K562 (cell line): ENCODE results near the gene TMEM123. TPM values are rescaled to one million over a fixed set of nuclear protein-coding genes. Genes with fewer than 3 reads are reported as not detected.

Experiments used
- DPF2 ChIP-seq: fragments of 450-650 bp; IDR thresholded peaks from 2 replicates; pipeline ENCODE4 v1.6.1; 2016
- EP300 ChIP-seq: IDR thresholded peaks from 2 replicates; pipeline ENCODE4 v1.6.1; 2012; ENCODE audit warnings: low read length, improper control_type of control experiment
- ETV1 ChIP-seq: fragments of 450-650 bp; conservative IDR thresholded peaks from 2 replicates; pipeline ENCODE4 v1.6.1; 2016; ENCODE audit warnings: missing genetic modification characterization, control low read depth, low read depth, missing compliant biosample characterization
- FOXJ2 ChIP-seq: fragments of 200-800 bp; sonication (Bioruptor generic); IDR thresholded peaks from 2 replicates; pipeline ENCODE4 v1.6.1; 2016; ENCODE audit warnings: missing genetic modification characterization, missing compliant biosample characterization
- GABPA ChIP-seq: fragments of 200-800 bp; sonication (Bioruptor generic); conservative IDR thresholded peaks from 2 replicates; pipeline ENCODE4 v1.6.1; 2016; ENCODE audit warnings: low read depth, missing genetic modification characterization, missing compliant biosample characterization
- IFI16 ChIP-seq: fragments of 250-450 bp; sonication (Bioruptor Pico); IDR thresholded peaks from 2 replicates; pipeline ENCODE4 v2.1.2; 2022; ENCODE audit warnings: mild to moderate bottlenecking, inconsistent platforms
- JUND ChIP-seq, 2 experiments: IDR thresholded peaks; 2 replicates in 1 of 2; 3 replicates in 1 of 2; pipeline ENCODE4 v1.6.1; 2011; ENCODE audit warnings: borderline replicate concordance in 2 of 2, low read depth in 2 of 2, low read length in 2 of 2, improper control_type of control experiment in 1 of 2, missing biosample characterization in 1 of 2, missing genetic modification characterization in 1 of 2, missing genetic modification reagents in 1 of 2
- KHSRP ChIP-seq: fragments of 450-650 bp; IDR thresholded peaks from 2 replicates; pipeline ENCODE4 v1.6.1; 2017
- MAZ ChIP-seq, 2 experiments: fragments of 450-650 bp in 1 of 2; sonication (generic) in 1 of 2; formaldehyde crosslinking; IDR thresholded peaks in 1 of 2; conservative IDR thresholded peaks in 1 of 2; 2 replicates each; pipeline versions ENCODE4 v1.4.0 to v1.5.0; 2020; ENCODE audit warnings: mild to moderate bottlenecking in 1 of 2, missing genetic modification reagents in 1 of 2
- MTA3 ChIP-seq: fragments of 450-650 bp; formaldehyde crosslinking; IDR thresholded peaks from 2 replicates; pipeline ENCODE4 v1.6.1; 2017; ENCODE audit warnings: mild to moderate bottlenecking, borderline replicate concordance
- MYC ChIP-seq, 2 experiments: fragments of 250-450 bp in 1 of 2; sonication (Bioruptor Pico) in 1 of 2; IDR thresholded peaks; 2 replicates each; pipeline versions ENCODE4 v1.5.1 to v1.6.1; 2012 to 2021; ENCODE audit warnings: low read depth in 2 of 2, borderline replicate concordance in 1 of 2, improper control_type of control experiment in 1 of 2, low read length in 1 of 2, mild to moderate bottlenecking in 1 of 2, moderate library complexity in 1 of 2
- NFE2L1 ChIP-seq: fragments of 450-650 bp; IDR thresholded peaks from 2 replicates; pipeline ENCODE4 v1.6.1; 2016; ENCODE audit warnings: missing genetic modification characterization, low read depth, mild to moderate bottlenecking, missing compliant biosample characterization, moderate library complexity, borderline replicate concordance
- NONO ChIP-seq, 2 experiments: fragments of 200-400 bp in 1 of 2; fragments of 450-650 bp in 1 of 2; formaldehyde crosslinking in 1 of 2; IDR thresholded peaks; 2 replicates each; pipeline ENCODE4 v1.6.1; 2017; ENCODE audit warnings: low read depth in 2 of 2, mild to moderate bottlenecking in 2 of 2, moderate library complexity in 2 of 2, low read length in 1 of 2
- RHOXF2B ChIP-seq: fragments of 250-450 bp; sonication (Bioruptor Pico); conservative IDR thresholded peaks from 2 replicates; pipeline ENCODE4 v1.5.1; 2021
- SMAD1 ChIP-seq: fragments of 150-350 bp; IDR thresholded peaks from 2 replicates; pipeline ENCODE4 v1.6.1; 2014; ENCODE audit warnings: low read length, low read depth; ENCODE audit not compliant: partially characterized antibody
- TAL1 ChIP-seq: fragments of 450-650 bp; IDR thresholded peaks from 2 replicates; pipeline ENCODE4 v1.6.1; 2016; ENCODE audit warnings: mild to moderate bottlenecking
- TBP ChIP-seq: optimal IDR thresholded peaks from 2 replicates; pipeline ENCODE3; 2011; ENCODE audit warnings: low read depth, low read length, improper control_type of control experiment
- YY1 ChIP-seq, 3 experiments: IDR thresholded peaks; 2 replicates each; pipeline ENCODE4 v1.6.1; 2011; ENCODE audit warnings: low read length in 2 of 3, mild to moderate bottlenecking in 2 of 3, moderate library complexity in 2 of 3, borderline replicate concordance in 1 of 3, control low read depth in 1 of 3, low read depth in 1 of 3; ENCODE audit not compliant: insufficient read depth in 3 of 3, insufficient replicate concordance in 2 of 3, control insufficient read depth in 1 of 3, insufficient read length in 1 of 3; ENCODE audit errors: extremely low read depth in 1 of 3
- ZBTB17 ChIP-seq: fragments of 450-650 bp; formaldehyde crosslinking; IDR thresholded peaks from 2 replicates; pipeline ENCODE4 v1.4.0; 2020; ENCODE audit warnings: mild to moderate bottlenecking
- ZNF175 ChIP-seq: fragments of 200-800 bp; sonication (Bioruptor generic); IDR thresholded peaks from 2 replicates; pipeline ENCODE4 v1.6.1; 2016; ENCODE audit warnings: low read depth, mild to moderate bottlenecking, missing genetic modification characterization, missing compliant biosample characterization
- ZNF263 ChIP-seq: sonication (generic); formaldehyde crosslinking; IDR thresholded peaks from 2 replicates; pipeline ENCODE4 v1.8.0; 2022; ENCODE audit warnings: mild to moderate bottlenecking, missing genetic modification reagents, borderline replicate concordance
- ZNF41 ChIP-seq: fragments of 250-450 bp; sonication (Bioruptor Pico); conservative IDR thresholded peaks from 2 replicates; pipeline ENCODE4 v1.4.0; 2020; ENCODE audit warnings: mild to moderate bottlenecking
- polyA plus RNA-seq, 8 experiments: library from polyadenylated mRNA; depleted of rRNA in 4 of 8; stranded (reverse) in 5 of 8; unstranded in 3 of 8; fragments of >200 nt; fragmentation: Nextera tagmentation in 2 of 8; fragmentation: Illumina TruSeq in 1 of 8; extraction: Ambion mirVana in 2 of 8; extraction: Trizol in 1 of 8; gene quantifications; 2 replicates each; pipeline versions ENCODE4 v1.2.1 to v1.2.3, GENCODE V29; 2011 to 2014; ENCODE audit warnings: inconsistent platforms in 1 of 8, missing spikeins in 1 of 8
- total RNA-seq, 7 experiments: library from RNA; depleted of rRNA in 6 of 7; stranded (reverse); fragments of >200 nt in 6 of 7; fragmentation: Illumina TruSeq in 2 of 7; extraction: Trizol in 2 of 7; gene quantifications; 2 replicates each; pipeline versions ENCODE4 v1.2.1 to v1.2.3, GENCODE V29; 2011 to 2021; ENCODE audit warnings: low replicate concordance in 1 of 7
- TF ChIP-seq, protein P1 (sequence below): fragments of 450-650 bp; formaldehyde crosslinking; IDR thresholded peaks from 2 replicates; pipeline ENCODE4 v1.4.0; 2022; ENCODE audit warnings: missing genetic modification characterization
- TF ChIP-seq, protein P2 (sequence below), 2 experiments: fragments of 200-800 bp in 1 of 2; sonication (Bioruptor generic) in 1 of 2; sonication (generic) in 1 of 2; formaldehyde crosslinking in 1 of 2; IDR thresholded peaks in 1 of 2; conservative IDR thresholded peaks in 1 of 2; 2 replicates each; pipeline versions ENCODE4 v1.5.0 to v1.6.1; 2016 to 2020; ENCODE audit warnings: missing compliant biosample characterization in 1 of 2, missing genetic modification characterization in 1 of 2, missing genetic modification reagents in 1 of 2

Gene TMEM123
- total and polyA plus RNA-seq, 9 of the 15 experiments (the other 6 are each of a cell fraction or from before 2014, with no cell fraction given), result 19.8 to 344 (median 82.4) TPM

DNA sequence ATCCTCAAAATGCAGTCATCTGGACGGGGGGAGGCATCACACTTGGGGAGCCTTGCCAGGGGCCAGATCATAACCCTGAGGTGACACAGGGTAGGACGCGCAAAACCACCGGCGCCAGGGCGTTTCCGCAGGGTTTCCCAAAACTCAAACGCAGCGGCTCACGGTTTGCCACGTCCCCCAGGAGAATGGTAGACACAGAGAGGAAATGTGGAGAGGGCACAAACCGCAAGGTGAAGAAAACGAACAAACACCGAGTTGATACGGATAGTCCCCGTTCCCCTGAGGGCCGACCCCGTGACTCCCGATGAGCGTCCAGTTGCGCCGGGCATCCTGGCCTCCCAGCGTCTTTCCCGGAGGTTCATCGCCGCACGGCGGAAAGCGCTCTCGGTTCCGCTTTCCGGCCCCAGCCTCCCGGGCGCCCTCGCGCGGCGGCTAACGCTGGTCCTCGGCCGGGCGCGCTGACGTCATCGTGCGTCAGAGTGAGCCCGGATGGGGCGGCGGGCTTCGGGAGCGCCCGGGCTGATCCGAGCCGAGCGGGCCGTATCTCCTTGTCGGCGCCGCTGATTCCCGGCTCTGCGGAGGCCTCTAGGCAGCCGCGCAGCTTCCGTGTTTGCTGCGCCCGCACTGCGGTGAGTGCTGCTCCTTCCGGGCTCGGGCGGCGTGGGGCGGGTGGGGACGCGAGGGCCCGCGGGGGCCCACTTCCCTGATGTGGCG lies 105.7 kb downstream of the TMEM123 start, which contains the start of gene BIRC2 (continued):
- TF ChIP-seq FOXJ2, result peak; percentile 56
- peak; percentile 67; the same call in 1 of the 2 replicates for TF ChIP-seq KHSRP
- peak; percentile 63 for TF ChIP-seq TBP
- TF ChIP-seq YY1 (IDR thresholded peaks at IDR 0.05; ENCODE audit: borderline replicate concordance in 1 of 3, control insufficient read depth in 1 of 3, extremely low read depth in 1 of 3, insufficient read depth in 3 of 3, insufficient read length in 1 of 3, insufficient replicate concordance in 2 of 3, low read depth in 1 of 3, low read length in 2 of 3), result peak in 2 of 3 experiments; percentile 35 to 56
- TF ChIP-seq RHOXF2B (CRISPR knock-in tag), result no peak
- peak; percentile 85 for TF ChIP-seq GABPA (tag)
- TF ChIP-seq, protein P1, sequence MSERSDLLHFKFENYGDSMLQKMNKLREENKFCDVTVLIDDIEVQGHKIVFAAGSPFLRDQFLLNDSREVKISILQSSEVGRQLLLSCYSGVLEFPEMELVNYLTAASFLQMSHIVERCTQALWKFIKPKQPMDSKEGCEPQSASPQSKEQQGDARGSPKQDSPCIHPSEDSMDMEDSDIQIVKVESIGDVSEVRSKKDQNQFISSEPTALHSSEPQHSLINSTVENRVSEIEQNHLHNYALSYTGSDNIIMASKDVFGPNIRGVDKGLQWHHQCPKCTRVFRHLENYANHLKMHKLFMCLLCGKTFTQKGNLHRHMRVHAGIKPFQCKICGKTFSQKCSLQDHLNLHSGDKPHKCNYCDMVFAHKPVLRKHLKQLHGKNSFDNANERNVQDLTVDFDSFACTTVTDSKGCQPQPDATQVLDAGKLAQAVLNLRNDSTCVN (CRISPR knock-in tag), result 0 out of 2 replicates have a peak, but pooled peaks have one; percentile 54
- TF ChIP-seq ZBTB17, result no peak
- no peak for TF ChIP-seq IFI16 (CRISPR knock-in tag)
- TF ChIP-seq MYC (IDR thresholded peaks at IDR 0.05; ENCODE audit: low read depth, low read length), result peak; percentile 55
- no peak for TF ChIP-seq MYC (CRISPR knock-in tag; IDR thresholded peaks at IDR 0.05; ENCODE audit: borderline replicate concordance, low read depth)
- no peak for TF ChIP-seq TAL1
- TF ChIP-seq ZNF263 (CRISPR knock-in tag), result no peak
- peak in 1 of 2 experiments; percentile 31; a peak in 1 of 4 replicates for TF ChIP-seq NONO (IDR thresholded peaks at IDR 0.05; ENCODE audit: low read depth in 2 of 2, low read length in 1 of 2)
- TF ChIP-seq ETV1 (tag), result peak; percentile 68
- 0 out of 2 replicates have a peak, but pooled peaks have one; percentile 50 for TF ChIP-seq ZNF41 (CRISPR knock-in tag)
- peak; percentile 95 for TF ChIP-seq JUND (IDR thresholded peaks at IDR 0.05; ENCODE audit: borderline replicate concordance, low read depth, low read length)
- TF ChIP-seq JUND (tag; IDR thresholded peaks at IDR 0.05; ENCODE audit: borderline replicate concordance, low read depth, low read length), result peak; percentile 92
- peak; percentile 69; the same call in 1 of the 2 replicates for TF ChIP-seq ZNF175 (CRISPR knock-in tag)
- peak; percentile 41; the same call in 1 of the 2 replicates for TF ChIP-seq EP300
- TF ChIP-seq MAZ (CRISPR knock-in tag; conservative IDR thresholded peaks at IDR 0.05 in 1 of 2, IDR thresholded peaks at IDR 0.05 in 1 of 2), result peak; percentile 81 to 82
- peak; percentile 93 for TF ChIP-seq MTA3
- TF ChIP-seq, protein P2, sequence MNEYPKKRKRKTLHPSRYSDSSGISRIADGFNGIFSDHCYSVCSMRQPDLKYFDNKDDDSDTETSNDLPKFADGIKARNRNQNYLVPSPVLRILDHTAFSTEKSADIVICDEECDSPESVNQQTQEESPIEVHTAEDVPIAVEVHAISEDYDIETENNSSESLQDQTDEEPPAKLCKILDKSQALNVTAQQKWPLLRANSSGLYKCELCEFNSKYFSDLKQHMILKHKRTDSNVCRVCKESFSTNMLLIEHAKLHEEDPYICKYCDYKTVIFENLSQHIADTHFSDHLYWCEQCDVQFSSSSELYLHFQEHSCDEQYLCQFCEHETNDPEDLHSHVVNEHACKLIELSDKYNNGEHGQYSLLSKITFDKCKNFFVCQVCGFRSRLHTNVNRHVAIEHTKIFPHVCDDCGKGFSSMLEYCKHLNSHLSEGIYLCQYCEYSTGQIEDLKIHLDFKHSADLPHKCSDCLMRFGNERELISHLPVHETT (CRISPR knock-in tag; conservative IDR thresholded peaks at IDR 0.05 in 1 of 2, IDR thresholded peaks at IDR 0.05 in 1 of 2), result peak in 1 of 2 experiments; percentile 96; a peak in 2 of 4 replicates
- TF ChIP-seq SMAD1, result peak; percentile 43
- 0 out of 2 replicates have a peak, but pooled peaks have one; percentile 40 for TF ChIP-seq DPF2
- no peak for TF ChIP-seq NFE2L1 (tag)
